ENCODE measurements around the gene ANKRD27.

Gene ANKRD27

DNA sequence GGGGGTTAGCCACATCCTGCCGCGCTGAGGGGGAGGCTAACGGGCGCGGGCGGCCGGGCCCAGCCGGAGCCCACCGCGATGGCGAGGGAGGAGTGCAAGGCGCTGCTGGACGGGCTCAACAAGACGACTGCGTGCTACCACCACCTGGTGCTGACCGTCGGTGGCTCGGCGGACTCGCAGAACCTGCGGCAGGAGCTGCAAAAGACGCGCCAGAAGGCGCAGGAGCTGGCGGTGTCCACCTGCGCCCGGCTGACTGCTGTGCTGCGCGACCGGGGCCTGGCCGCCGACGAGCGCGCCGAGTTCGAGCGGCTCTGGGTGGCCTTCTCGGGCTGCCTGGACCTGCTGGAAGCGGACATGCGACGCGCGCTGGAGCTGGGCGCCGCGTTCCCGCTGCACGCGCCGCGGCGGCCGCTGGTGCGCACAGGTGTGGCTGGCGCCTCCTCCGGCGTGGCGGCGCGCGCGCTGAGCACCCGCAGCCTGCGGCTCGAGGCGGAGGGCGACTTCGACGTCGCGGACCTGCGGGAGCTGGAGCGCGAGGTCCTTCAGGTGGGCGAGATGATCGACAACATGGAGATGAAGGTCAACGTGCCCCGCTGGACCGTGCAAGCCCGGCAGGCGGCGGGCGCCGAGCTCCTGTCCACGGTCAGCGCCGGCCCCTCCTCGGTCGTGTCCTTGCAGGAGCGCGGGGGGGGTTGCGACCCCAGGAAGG is 1.4 kb upstream of the ANKRD27 start:
- Histone ChIP-seq H3K27me3 (ENCODE audit: insufficient read depth, low read depth, severe bottlenecking) (peaks cover 16% of the 10 kb centered on the region), H3K36me3 (no peaks in the 10 kb centered on the region), H3K9me3 (ENCODE audit: severe bottlenecking) (no peaks in the 10 kb centered on the region), H3K27ac (no peak overlapping the region), H3K4me3 (ENCODE audit: low read depth, low read length) (peak overlapping the region; percentile 64)
- TF ChIP-seq CTCF (IDR thresholded peaks at IDR 0.05; ENCODE audit: low read depth, low read length) = no peak
- DNase-seq = peak; percentile 21

DNA sequence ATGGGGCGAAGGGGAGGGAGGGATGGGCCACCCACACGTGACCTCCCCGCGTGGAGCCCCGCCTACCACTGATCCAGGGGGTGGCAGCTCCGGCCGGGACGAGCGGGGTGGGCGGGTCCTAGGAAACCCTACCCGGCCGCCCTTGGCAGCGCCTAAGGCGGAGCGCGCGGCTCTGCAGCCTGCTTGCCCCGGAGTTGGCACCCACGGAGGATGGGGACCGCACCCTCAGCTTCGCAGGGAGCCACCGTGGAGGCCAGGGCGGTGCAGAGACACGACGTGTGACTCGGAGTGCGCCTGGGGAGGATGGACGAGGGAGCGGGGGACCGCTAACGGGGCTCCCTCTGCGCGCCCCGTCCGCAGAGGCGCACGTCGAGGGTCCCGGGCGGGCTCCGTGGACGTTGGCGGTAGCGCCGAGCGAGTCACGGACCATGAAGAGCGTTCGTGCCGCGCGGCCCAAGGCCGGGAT is 773 bp upstream of the ANKRD27 start, which contains the start of gene RGS9BP:
RGS9BP (plus strand) TSS at position 129 of the 466 bp plus-strand sequence. CDS start 416 bp downstream, outside the sequence.
- Histone ChIP-seq H3K36me3 (no peaks in the 10 kb centered on the region), H3K9me3 (ENCODE audit: severe bottlenecking) (no peaks in the 10 kb centered on the region), H3K27me3 (ENCODE audit: insufficient read depth, low read depth, severe bottlenecking) (peaks cover 16% of the 10 kb centered on the region), H3K27ac (no peak within 1 kb of the TSS), H3K4me3 (ENCODE audit: low read depth, low read length) (peak within 1 kb of the TSS; percentile 64)
- TF ChIP-seq CTCF (IDR thresholded peaks at IDR 0.05; ENCODE audit: low read depth, low read length) = no peak
- DNase-seq = peak; percentile 73

DNA sequence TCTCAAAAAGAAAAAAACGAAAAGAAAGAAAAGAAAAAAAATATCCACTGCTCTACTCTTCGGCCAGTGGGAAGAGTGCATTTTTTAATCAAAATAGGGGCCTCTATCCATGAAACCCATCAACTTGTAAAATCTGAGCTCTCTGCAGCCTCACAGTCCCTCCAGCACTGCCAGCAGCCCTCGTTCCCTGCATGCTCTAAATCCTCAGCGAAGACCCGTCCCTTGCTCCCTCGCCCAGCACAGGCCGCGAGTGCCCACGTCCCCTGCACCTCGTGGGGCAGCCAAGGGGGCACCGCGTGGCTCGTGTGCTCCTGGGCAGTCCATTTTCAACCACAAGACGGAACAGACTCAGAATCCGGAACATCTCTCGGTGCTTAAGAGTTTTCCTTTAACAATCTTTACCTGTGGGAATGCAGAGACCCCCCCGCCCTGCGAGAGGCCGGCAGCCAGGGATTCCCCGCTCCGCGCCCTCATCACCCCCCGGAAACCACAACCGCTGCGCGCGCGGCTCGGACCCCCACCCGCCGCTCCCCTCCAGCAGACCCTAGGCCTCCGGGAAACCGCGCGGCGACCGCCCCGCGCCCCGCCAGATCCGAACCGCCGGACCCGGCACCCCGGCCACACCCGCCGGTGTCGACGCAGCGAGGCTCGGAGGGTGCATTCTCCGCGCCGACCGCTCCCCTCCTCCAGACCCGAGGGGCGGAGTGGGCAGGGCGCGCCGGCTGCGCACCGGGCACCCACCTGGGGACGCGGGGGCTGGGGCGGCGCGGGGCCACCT is 638 bp downstream of the ANKRD27 start:
- no peaks in the 10 kb centered on the region for H3K36me3 ChIP-seq
- peak overlapping the region; percentile 64 for H3K4me3 ChIP-seq (ENCODE audit: low read depth, low read length)
- no peak for DNase-seq
- H3K9me3 ChIP-seq (ENCODE audit: severe bottlenecking) = no peaks in the 10 kb centered on the region
- TF ChIP-seq CTCF (IDR thresholded peaks at IDR 0.05; ENCODE audit: low read depth, low read length) = no peak
- H3K27me3 ChIP-seq (ENCODE audit: insufficient read depth, low read depth, severe bottlenecking) = peaks cover 16% of the 10 kb centered on the region
- no peak overlapping the region for H3K27ac ChIP-seq

DNA sequence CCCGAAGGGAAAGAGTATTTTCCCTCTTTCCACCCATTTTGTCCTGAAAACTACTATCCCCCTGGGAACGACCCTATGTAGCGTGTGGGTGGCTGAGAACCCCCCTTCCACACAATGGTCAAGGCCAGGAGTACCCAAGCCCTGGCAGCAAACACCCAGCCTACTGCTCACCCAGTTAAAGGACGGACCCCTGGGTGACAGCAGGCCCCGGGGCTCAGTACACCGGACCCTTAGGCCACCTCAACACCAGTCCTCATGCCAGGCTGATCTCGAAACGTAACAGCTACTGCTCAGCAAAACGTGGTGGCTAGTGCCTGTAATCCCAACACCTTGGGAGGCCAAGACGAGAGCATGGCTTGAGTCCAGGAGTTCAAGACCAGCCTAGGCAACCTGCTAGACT is 1.4 kb downstream of the ANKRD27 start:
- no peaks in the 10 kb centered on the region for H3K36me3 ChIP-seq
- peaks cover 16% of the 10 kb centered on the region for H3K27me3 ChIP-seq (ENCODE audit: insufficient read depth, low read depth, severe bottlenecking)
- no peak for DNase-seq
- no peak overlapping the region for H3K4me3 ChIP-seq (ENCODE audit: low read depth, low read length)
- H3K9me3 ChIP-seq (ENCODE audit: severe bottlenecking) = no peaks in the 10 kb centered on the region
- TF ChIP-seq CTCF (IDR thresholded peaks at IDR 0.05; ENCODE audit: low read depth, low read length) = no peak
- H3K27ac ChIP-seq = no peak overlapping the region

DNA sequence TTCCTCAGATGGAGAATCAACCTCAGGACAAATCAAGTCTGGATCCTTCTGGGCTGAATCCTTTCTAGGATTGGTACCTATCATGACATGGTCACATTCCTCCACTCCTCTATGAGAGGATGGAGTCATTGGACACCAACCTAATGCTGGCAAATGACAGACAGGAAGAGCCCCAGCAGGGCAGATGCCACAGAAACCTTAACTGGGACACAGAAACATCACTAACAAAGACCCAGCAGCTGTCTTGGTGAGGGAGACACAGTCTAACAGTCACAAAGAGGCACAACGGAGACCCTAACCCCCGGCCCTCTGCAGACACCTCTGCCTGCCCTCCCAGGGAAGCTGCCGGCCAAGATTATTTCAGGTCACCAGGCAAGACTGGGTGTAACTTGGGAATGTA is 2.1 kb downstream of the ANKRD27 start:
- peaks cover 16% of the 10 kb centered on the region for H3K27me3 ChIP-seq (ENCODE audit: insufficient read depth, low read depth, severe bottlenecking)
- H3K27ac ChIP-seq = no peak overlapping the region
- no peak overlapping the region for H3K4me3 ChIP-seq (ENCODE audit: low read depth, low read length)
- TF ChIP-seq CTCF (IDR thresholded peaks at IDR 0.05; ENCODE audit: low read depth, low read length) = no peak
- no peaks in the 10 kb centered on the region for H3K36me3 ChIP-seq
- DNase-seq = no peak
- no peaks in the 10 kb centered on the region for H3K9me3 ChIP-seq (ENCODE audit: severe bottlenecking)

Measured in WERI-Rb-1 (cell line).